HL-60 (cell line): ENCODE results near the gene UBXN11.

Source experiments
- CTCF ChIP-seq: IDR thresholded peaks from one replicate; pipeline ENCODE4 v1.5.1; 2011; ENCODE audit warnings: low read length, control low read depth, inconsistent platforms; ENCODE audit not compliant: insufficient read depth
- GABPA ChIP-seq: IDR thresholded peaks from 2 replicates; pipeline ENCODE4 v1.6.1; 2012; ENCODE audit warnings: low read depth
- POLR2AphosphoS5 ChIP-seq: IDR thresholded peaks from 2 replicates; pipeline ENCODE4 v1.6.1; 2012; ENCODE audit warnings: low read depth
- REST ChIP-seq: IDR thresholded peaks from 2 replicates; pipeline ENCODE4 v1.6.1; 2012; ENCODE audit warnings: low read depth; ENCODE audit not compliant: insufficient replicate concordance
- SPI1 ChIP-seq: IDR thresholded peaks from 2 replicates; pipeline ENCODE4 v1.6.1; 2012; ENCODE audit warnings: low read depth, mild to moderate bottlenecking, borderline replicate concordance

GRCh38 chr1:26277261-26277661 lies 29.2 kb downstream of the UBXN11 start:
- TF ChIP-seq REST (no peak), CTCF (no peak), POLR2AphosphoS5 (no peak), GABPA (no peak), SPI1 (no peak)
